Left forelimb (tissue), 1 donor: Measurements from ENCODE around the gene DNAH3.

Source experiments
- DNase-seq: peaks from one replicate; pipeline ENCODE4 v3.0.0-alpha.2; 2018; ENCODE audit warnings: low spot score

Gene DNAH3

DNA sequence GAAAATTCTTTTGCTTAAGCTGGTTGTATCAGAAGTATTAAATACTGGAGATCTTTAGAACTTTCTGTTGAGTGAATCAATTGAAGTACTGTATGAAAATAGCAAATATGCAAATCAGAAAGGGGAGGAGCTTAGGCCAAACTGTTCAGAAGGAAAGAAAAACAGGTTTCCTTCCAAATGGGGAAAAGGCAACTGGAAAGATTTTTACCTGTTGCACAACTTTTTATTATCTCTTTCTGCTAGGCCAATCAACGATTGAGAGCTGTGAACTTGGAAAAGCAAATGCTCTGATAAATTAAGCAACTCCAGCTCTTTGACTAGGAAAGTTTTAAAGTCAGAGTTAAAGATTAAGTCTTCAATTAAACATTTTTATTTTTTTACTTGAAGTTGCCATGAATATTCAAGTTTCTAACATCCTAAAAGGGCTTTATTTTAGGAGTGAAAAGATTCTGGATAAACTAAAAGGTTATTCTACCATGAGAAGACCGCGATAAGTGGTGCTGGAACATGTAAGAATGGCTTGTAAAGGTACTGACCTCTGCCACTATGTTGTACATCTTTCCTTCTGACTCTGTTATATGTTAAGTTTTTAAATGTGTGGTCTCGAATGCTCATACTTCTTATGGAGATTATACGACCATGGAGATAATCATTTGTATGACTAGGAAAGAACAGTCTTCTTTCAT lies 266.9 kb downstream of the DNAH3 start:
- no peak for DNase-seq
